GM18517 (cell line): ENCODE measurements around the gene MS4A5.
"Not testable (repeated sequence)": the region's sequence is repeated elsewhere in the genome, so short reads cannot be mapped to it uniquely, and the experiment has no call there.

Experiments used
- ATAC-seq: cut with Tn5 transposase; IDR thresholded peaks from one replicate; pipeline ENCODE4 v1.9.1; 2021; ENCODE audit warnings: mild to moderate bottlenecking, moderate library complexity; ENCODE audit not compliant: unreplicated experiment

MS4A5 gene

GRCh38 chr11:60429272-60429671, at the start of gene MS4A5:
TSS of gene MS4A5 (plus strand) at chr11:60429572. CDS start at chr11:60429675, 103 bp downstream.
- no peak for ATAC-seq

GRCh38 chr11:60389279-60389910, 40.0 kb upstream of the MS4A5 start:
- ATAC-seq: peak; percentile 92

GRCh38 chr11:60390419-60390818, 39.0 kb upstream of the MS4A5 start:
- ATAC-seq: no peak

GRCh38 chr11:60392361-60392760, 37.0 kb upstream of the MS4A5 start:
- ATAC-seq: no peak

GRCh38 chr11:60393016-60393415, 36.4 kb upstream of the MS4A5 start:
- no peak for ATAC-seq

- ATAC-seq: no peak
Observed at GRCh38 chr11:60394666-60395380, 34.5 kb upstream of the MS4A5 start.

GRCh38 chr11:60396382-60396781, 33.0 kb upstream of the MS4A5 start, which contains the start of gene MS4A14:
TSS of gene MS4A14 (plus strand) at chr11:60396459. CDS start at chr11:60396579, 120 bp downstream.
- ATAC-seq: peak; percentile 18

- peak; percentile 66 for ATAC-seq
Observed at GRCh38 chr11:60396799-60397198, 32.6 kb upstream of the MS4A5 start.

GRCh38 chr11:60420015-60420414, 9.4 kb upstream of the MS4A5 start:
- no peak for ATAC-seq

GRCh38 chr11:60422609-60423008, 6.8 kb upstream of the MS4A5 start:
- no peak for ATAC-seq

GRCh38 chr11:60428517-60428916, 855 bp upstream of the MS4A5 start:
- no peak for ATAC-seq

- ATAC-seq: no peak
Observed at GRCh38 chr11:60431251-60431650, 1.9 kb downstream of the MS4A5 start.

GRCh38 chr11:60433401-60433800, 4.0 kb downstream of the MS4A5 start:
- ATAC-seq: no peak

GRCh38 chr11:60447070-60447469, 17.7 kb downstream of the MS4A5 start:
- no peak for ATAC-seq

- no peak for ATAC-seq
Observed at GRCh38 chr11:60447846-60448245, 18.5 kb downstream of the MS4A5 start.

GRCh38 chr11:60451185-60451584, 21.8 kb downstream of the MS4A5 start:
- not testable (repeated sequence) for ATAC-seq

- no peak for ATAC-seq
Observed at GRCh38 chr11:60454212-60454611, 24.8 kb downstream of the MS4A5 start.

GRCh38 chr11:60455531-60456042, 26.2 kb downstream of the MS4A5 start, which contains the start of gene MS4A1:
TSS of gene MS4A1 (plus strand) at chr11:60455847. CDS start at chr11:60462375, 6,528 bp downstream.
- peak; percentile 82 for ATAC-seq

GRCh38 chr11:60457576-60457975, 28.2 kb downstream of the MS4A5 start:
- peak; percentile 33 for ATAC-seq

GRCh38 chr11:60459345-60459744, 30.0 kb downstream of the MS4A5 start:
- no peak for ATAC-seq

GRCh38 chr11:60468829-60469228, 39.5 kb downstream of the MS4A5 start:
- no peak for ATAC-seq

- ATAC-seq: no peak
Observed at GRCh38 chr11:60469723-60470122, 40.4 kb downstream of the MS4A5 start.
